ENCODE data around the gene KCNV2.

The KCNV2 gene

GRCh38 chr9:2764353-2764752 lies 47.0 kb downstream of the KCNV2 start:
- DNase-seq = no peak

GRCh38 chr9:2765250-2765880 lies 48.1 kb downstream of the KCNV2 start:
- no peak for DNase-seq

GRCh38 chr9:2767800-2768677 lies 50.7 kb downstream of the KCNV2 start:
- DNase-seq = no peak

GRCh38 chr9:2771087-2771486 lies 53.8 kb downstream of the KCNV2 start:
- DNase-seq = no peak

GRCh38 chr9:2771661-2772060 lies 54.4 kb downstream of the KCNV2 start:
- no peak for DNase-seq

GRCh38 chr9:2777454-2777853 lies 60.1 kb downstream of the KCNV2 start:
- no peak for DNase-seq

- DNase-seq = no peak
Measured at GRCh38 chr9:2778816-2779215, 61.5 kb downstream of the KCNV2 start.

All from CD4-positive, alpha-beta T cell treated with Interleukin-4 for 4 hours (primary cell).